GM19099 (cell line): Measurements from ENCODE around the gene C1QL2.

Experiments
- POLR2A ChIP-seq: IDR thresholded peaks from 3 replicates; pipeline ENCODE4 v1.6.1; 2011; ENCODE audit warnings: low read depth; ENCODE audit not compliant: insufficient read length; ENCODE audit errors: extremely low read depth

C1QL2 gene

GRCh38 chr2:119158563-119159347, at the start of gene C1QL2:
Gene C1QL2, minus strand, starts transcription at chr2:119158751. Its CDS starts 482 bp downstream, at chr2:119158269.
- no peak for TF ChIP-seq POLR2A

GRCh38 chr2:119207447-119207846, 48.9 kb upstream of the C1QL2 start:
- TF ChIP-seq POLR2A = no peak

- no peak for TF ChIP-seq POLR2A
Observed at GRCh38 chr2:119206201-119206600, 47.6 kb upstream of the C1QL2 start.

- TF ChIP-seq POLR2A = no peak
Observed at GRCh38 chr2:119205001-119205706, 46.6 kb upstream of the C1QL2 start.

GRCh38 chr2:119204525-119204924, 46.0 kb upstream of the C1QL2 start:
- TF ChIP-seq POLR2A = no peak

- TF ChIP-seq POLR2A = no peak
Observed at GRCh38 chr2:119202610-119203310, 44.2 kb upstream of the C1QL2 start.

- TF ChIP-seq POLR2A = no peak
Observed at GRCh38 chr2:119201815-119202214, 43.3 kb upstream of the C1QL2 start.

- no peak for TF ChIP-seq POLR2A
Observed at GRCh38 chr2:119198240-119198840, 39.8 kb upstream of the C1QL2 start.

GRCh38 chr2:119197529-119198239, 39.1 kb upstream of the C1QL2 start:
- TF ChIP-seq POLR2A = no peak

GRCh38 chr2:119197126-119197405, 38.5 kb upstream of the C1QL2 start:
- TF ChIP-seq POLR2A = no peak

- TF ChIP-seq POLR2A = no peak
Observed at GRCh38 chr2:119196301-119197125, 38.0 kb upstream of the C1QL2 start.

- TF ChIP-seq POLR2A = no peak
Observed at GRCh38 chr2:119195887-119196286, 37.3 kb upstream of the C1QL2 start.

- no peak for TF ChIP-seq POLR2A
Observed at GRCh38 chr2:119195001-119195400, 36.5 kb upstream of the C1QL2 start.

GRCh38 chr2:119192893-119193292, 34.3 kb upstream of the C1QL2 start:
- no peak for TF ChIP-seq POLR2A

- no peak for TF ChIP-seq POLR2A
Observed at GRCh38 chr2:119190321-119191111, 32.0 kb upstream of the C1QL2 start.
